T-helper 1 cell (primary cell): ENCODE measurements around the gene GRB10.
A peak's percentile ranks its signal among the peaks of the same experiment; 100 is the strongest.
"Not testable (repeated sequence)": the region's sequence is repeated elsewhere in the genome, so short reads cannot be mapped to it uniquely, and the experiment has no call there.

Experiments used
- DNase-seq, 5 donors: peaks; one replicate each; pipeline ENCODE4 v3.0.0-alpha.2; 2012 to 2020

GRB10 gene

DNA sequence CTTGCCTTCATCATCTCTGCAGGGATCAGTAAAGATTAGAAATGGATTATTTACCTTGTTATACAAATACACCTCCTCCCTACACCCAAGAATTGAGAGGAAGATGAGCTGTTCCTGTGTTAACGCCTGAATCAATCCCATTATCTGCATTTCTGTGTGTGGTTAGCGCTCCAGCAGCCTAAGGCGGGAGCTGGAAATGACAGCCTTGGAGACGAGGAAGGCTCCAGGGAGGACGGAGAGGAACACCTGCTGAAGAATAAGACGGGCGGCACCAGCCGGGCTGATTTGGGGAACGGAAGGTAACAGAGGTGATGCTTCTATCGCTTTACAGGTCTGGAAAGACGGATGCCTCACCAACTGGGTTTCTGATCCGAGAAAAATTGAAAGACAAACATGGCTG lies 183.3 kb downstream of the GRB10 start:
- DNase-seq, result no peak

DNA sequence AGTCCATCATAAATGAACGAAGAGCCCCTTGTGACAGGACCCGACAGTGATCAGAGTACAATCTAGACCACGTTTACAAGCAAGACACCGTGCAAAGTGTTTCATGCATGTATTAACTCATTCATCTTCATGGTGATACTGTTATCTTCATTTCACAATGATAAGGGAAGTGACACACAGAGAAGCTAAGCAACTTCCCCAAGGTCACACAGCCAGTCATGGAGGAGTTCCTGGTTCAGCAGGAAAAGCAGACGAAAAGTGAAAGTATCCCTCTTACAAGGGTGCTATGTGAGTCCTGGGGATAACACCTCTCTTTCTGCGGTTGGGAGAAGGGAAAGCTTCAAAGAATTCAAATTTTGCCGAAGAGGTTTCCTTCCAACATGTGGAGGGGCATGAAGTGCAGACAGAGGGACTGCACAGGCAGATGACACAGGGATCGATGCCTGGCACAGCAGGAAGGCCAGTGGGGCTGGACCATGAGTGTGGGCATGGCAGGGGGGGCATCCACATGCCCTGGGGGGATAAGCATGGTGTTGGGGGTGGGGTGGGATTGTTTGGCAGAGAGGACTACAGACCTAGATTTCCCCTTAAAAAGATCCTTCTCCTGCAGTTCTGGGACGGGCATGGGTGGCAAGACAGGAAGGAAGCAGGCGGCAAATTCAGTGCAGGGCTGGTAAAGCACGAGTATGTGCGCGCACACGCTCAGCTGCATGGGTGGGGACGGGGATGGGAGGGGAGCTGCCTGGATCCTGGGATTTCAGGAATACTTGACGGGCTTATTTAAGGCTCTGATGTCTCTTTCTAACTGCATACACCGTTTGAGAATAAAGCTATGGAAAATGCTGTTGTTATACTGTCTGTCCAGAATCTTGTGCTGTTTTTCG lies 184.0 kb downstream of the GRB10 start:
- no peak for DNase-seq

DNA sequence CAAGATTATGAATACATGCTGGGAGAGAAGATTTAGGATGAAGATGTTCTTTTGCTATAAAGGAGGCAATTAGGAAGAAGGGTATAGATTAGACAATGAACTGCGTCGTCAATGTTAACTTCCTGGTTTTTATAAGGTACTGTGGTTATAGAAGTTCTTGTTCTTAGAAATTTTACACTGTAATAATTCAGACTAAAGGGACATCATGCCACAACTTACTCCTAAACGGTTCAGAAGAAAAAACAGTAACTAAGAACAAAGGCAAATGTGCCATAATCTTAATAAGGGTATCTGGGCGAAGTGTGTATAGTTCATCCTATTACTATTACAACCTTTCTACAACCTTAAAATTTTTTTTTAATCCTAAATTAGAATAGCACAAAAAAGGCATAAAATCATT lies 186.2 kb downstream of the GRB10 start:
- no peak for DNase-seq

DNA sequence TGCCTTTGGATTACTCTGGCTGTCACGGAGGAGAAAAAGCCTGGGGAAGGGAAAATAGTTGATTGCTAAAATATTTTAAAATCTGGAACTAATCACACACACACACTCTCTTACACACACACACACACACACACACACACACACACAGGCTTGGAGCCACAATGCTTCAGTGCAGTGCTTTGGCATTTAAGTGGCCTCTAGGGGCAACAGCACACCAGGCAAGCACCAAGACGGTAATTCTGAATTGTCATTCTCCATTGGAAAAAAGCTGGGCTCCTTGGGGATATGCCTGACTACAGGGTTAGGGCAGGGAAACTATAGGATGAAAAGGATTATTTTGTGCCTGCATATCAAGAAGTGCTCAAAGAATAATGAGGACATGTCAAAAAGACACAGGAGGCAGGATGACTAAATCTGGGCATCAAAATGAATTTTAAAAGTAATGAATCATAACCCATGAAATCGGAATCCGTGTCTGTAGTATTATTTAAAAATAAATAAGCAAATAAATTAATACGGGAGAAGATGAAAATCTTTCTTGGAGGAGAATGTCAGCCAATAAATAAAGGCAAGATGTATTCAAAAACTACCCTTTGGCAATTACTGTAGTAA lies 187.1 kb downstream of the GRB10 start:
- peak in 2 of 5 donors; percentile 6 to 62 for DNase-seq

DNA sequence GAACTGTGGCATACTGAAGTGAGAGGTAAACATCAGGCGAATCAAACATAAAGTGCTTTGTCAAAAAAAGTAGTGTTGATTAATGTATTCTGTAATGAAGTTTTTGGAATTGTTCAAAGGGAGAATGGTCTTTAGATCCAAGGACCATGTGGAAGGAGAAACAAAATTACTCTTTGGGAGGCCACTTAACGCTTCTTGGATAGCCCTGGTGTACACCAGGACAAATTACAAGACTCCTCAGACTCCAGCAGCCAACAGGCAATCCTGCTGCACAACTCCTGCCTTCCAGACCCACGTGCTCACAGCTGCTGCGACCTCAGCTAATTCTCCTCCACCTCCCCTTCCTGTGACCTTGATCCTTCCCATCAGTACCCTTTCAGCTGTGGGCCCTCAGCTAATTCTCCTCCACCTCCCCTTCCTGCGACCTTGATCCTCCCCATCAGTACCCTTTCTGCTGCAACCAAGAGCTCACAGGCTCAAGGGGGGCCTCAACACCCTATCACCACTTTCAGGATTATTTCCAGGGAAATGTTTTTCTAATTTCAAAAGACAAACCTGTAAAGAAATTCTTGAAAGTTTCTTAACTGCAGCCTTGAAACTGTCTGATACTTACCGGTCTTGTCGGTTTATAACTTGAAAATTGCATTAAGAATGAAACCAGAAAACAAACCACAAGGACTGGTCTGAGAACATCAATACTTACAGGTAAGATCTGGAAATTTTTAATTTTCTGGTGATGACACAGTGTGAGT lies 187.8 kb downstream of the GRB10 start:
- peak in 1 of 5 donors; percentile 64 for DNase-seq

DNA sequence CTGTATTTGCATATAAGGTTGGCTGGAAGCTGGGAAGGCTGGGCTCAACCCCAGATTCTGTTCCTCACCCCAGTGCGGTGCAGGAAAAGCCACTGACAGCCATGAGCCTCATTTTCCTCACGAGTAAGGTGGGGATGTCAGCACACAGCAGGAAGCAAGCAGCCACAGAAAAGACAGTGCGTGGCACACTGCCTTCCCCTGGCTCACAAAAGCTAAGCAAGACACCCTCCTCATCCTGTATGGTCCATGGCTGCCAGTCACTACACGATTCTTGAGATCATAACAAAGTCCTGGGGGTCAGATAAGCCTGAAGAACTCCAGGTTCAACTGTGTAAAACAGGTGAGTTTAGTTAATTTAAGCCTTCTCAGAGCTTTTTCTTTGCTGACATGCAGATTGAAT lies 188.6 kb downstream of the GRB10 start:
- DNase-seq, result peak in 1 of 5 donors; percentile 37

DNA sequence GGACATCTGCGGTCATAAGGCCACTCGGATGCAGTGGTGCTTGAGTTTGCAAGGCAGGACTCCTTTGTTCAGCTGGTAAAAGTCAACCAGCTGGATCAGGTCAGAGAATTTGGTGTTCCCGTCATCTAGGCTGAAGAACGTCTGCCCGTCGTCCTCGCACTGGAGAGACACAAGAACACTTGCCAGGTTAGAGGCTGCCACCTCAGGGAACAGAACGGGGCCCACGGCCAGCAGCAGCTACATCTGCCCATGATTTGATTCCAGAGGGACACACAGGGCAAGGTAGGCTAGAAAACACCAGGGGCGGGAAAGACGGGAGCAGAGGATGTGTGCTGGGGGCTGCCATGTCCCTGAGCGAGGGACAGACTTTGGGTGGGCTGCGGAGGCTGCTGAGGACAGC lies 189.8 kb downstream of the GRB10 start:
- DNase-seq, result no peak

DNA sequence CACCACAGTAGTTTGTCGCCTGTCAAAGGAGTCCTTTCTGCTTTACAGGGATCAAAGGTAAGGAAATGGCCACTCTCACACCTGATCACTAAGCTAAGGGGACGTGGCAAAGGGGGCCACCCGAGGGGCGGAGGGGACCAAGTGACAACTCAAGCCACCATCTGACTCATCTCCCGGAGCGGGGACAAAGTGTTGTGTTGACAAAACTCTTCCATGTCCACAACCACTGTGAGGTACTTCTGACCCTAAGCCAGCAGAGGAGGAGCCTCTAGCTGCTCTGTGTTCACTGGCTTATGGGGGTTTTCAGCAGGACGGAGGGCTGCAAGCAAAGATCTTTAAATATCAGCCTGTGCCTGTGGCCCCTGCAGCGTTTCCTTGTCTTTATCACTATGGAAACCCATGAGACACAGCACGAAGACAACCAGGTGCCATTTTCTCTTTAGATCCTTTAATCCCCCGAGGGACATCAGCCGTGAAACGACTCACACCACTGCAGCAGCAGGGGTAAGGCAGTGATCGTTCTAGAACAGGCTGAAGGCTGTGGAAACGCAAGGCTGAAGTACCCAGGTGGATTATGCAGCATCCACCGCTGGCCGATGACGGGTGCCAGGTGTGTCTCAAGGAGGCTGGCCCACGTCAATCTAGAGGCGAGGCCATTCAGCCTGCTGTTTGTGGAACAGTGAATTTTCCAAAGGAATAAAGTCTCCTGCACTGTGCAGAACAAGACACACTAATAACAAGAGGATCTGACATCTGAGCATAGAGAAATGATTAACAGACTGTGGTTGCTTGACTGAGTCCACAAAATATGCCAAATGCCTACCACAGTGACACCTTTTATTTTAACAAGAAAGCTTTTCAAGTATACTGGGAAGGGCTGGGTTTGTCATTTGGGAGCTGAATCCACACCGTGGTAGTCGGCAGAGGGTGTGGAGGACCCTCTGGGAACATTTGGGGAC lies 190.9 kb downstream of the GRB10 start:
- DNase-seq, result no peak

DNA sequence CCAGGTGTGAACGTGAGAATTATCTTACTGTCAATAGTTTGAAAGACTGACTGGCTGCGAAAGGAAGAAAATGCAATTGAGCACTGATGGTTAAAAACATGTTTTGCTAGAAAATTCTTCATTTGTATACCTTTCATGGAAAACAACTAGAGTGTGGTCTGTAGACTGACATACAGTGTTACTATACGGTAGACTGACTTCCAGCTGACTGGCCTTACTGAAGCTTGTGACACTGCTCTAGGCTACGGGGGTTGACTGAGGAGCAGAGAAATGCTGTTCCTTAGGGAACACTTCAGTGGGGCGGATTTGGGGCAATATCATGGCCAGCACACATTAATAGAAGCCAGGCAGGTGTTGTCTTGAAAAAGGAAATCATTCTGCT lies 191.6 kb downstream of the GRB10 start:
- no peak for DNase-seq

DNA sequence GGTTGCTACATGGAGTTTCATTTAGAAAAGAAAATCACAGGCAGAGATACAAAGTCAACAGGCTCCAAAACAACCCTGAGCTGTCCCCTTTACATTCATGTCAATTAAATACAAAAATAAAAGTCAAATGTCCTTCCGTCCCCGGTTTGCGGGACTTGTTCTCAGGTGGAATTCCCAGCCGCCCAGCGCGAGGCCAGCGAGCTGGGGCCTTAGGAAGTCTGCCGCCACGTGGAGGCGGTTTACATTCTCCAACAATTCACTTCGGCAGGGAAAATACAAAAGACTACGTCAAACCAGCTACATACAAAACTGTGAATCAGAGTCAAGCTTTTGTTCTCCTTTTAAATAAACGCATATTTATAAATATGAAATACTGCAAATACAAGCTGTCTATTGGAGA lies 192.2 kb downstream of the GRB10 start:
- no peak for DNase-seq

DNA sequence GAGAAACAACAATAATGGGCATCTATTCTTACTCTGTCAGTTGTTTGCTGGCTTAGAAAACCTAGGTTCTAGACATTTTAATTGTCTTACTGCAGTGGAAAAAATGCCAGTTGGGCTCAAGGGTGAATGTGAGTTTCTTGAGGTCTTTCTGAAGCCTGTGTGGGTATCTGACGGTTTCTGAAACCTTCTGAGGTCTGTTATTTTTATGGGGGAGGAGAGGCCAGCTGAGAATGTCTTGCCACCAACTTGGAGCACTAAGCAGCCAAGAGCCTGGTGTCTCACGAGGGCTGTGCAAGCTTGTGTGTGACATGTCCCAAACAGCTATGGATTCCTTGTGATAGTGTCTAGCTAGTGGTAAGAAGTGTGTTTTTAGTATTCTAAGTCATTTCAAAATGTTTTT lies 193.3 kb downstream of the GRB10 start:
- DNase-seq, result no peak

DNA sequence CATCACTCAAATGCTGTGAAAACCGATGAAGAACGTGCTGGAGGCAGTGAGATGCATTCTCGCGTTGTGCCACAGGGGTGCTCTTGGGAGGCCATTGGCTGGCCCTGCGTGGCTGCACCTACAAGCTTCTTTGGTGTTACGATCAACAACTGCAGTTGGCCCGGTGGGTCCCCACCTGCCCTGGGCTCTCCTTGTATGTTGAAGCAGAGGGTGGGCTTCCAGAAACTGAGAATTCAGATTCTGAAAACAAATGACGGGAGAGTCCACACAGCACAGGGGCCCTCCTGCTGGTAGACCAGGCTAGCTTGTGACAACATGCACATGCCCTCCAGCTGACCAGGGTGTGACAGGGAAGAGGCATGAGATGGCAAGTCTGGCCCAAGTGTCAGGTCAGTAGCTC lies 193.8 kb downstream of the GRB10 start:
- no peak for DNase-seq

DNA sequence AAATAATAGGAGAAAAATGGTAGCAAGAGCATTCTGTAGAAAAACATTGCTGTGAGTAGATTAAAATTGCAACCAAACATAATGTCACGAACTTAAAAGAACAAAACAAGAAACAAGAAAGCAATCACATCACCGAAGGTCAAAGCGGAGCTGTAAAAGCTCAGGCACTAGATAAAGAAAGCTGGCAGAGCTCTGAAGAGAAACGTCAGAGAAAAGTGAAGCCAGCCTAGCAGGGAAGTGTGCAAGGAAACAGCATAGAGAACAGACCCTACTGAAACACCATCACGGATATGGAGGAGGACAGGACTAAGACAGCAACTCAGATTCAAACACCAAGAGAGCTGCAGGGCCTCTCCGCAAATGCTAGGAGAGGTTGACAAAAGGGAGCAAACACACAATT lies 195.0 kb downstream of the GRB10 start:
- no peak for DNase-seq

DNA sequence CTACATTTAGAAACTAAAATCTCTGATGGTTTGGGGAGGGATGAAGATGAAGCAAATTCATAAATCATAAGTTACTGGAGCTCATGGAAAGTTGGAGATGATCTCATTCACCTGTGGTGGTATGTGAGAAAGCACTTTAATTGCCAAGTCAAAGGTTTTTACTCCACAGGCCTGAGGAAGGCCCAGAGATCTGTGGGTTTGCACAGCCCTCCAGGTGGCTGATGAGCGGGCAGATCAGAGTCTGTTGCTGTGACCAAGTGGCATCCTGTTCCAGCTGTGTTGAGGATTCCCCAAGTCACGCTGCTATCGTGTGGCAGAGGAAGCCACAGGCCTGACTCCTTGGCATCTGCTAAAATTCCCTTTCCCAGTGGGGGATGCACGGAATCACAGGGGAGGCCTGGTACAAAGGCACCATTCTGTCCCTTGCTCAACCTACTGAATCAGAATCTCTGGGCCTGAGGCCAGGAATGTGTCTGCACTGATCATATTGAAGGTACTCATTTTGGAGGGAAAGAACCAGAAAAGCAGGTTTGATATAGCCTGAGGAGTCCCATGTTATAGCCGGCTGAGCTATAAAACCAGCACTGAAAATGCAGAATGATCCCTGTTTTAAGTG lies 197.8 kb downstream of the GRB10 start:
- DNase-seq, result no peak

DNA sequence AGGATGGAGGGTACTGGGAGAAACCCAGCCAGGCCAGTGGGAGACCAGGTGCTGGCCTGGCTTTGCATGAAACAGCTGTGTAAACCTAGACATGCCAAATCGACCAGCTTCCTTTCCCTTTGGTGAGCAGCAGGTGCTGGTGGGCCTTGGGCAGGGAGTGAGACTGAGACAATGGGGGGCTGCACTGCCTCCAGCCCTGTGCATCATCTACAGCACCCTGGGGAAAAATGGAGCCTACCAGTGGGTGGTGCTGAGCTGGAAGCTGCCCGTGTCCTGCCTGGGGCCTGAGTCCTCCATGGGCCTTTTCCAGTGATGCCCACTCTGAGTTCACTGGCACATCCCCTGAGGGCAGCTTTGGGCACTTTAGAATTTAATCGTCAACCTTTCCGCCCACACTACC lies 198.3 kb downstream of the GRB10 start:
- DNase-seq, result no peak

DNA sequence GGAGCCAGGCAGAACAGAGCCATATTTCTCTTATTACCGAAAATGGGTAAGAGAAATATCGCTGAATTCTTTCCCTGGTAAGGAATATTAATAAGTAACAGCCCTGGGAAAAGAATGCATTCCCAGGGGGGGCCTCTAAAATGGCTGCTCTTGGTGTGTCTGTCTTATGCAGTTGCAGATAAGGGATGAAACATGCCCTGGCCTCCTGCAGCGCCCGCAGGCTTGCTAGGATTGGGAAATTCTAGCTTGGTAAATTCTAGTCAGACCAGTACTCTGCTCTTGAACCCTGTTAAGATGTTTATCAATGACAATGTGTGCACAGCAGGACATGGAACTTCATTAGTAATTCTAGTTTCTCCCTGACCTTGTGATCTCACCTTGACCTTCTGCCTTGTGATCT lies 199.4 kb downstream of the GRB10 start:
- not testable (repeated sequence) for DNase-seq

DNA sequence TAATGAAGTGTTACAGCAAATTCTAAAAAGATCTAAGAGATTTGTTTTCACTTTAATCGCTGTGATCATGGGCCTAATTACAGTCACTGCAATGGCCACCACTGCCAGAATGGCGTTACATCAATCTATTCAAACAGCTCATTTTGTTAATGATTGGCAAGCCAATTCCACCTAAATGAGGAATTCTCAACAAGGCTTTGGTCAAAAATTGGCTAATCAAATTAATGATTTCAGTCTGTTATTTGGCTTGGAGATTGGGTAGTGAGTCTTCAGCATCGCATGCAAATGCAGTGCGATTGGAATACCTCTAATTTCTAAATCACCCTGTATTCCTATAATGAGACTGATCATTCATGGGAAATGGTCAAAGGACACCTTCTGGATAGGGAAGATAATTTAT lies 200.4 kb downstream of the GRB10 start:
- DNase-seq, result not testable (repeated sequence)

DNA sequence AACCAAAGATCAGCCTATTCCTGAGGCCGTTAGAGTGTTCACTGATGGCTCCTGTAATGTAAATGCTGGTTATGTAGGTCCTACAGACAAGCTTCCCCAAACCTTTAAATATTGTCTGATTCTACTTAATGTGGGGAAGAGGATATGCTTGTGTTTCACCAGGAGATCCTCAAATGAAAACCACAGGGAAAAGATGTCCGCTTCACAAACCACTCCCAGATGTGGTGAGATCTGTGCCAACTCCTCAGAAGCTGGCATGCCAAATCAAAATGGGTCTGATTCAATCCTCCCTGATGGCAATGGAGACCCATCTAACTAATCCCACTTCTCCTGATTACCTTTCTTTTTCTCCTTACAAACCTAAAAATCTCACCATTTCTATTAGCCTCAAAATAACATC lies 202.0 kb downstream of the GRB10 start:
- not testable (repeated sequence) for DNase-seq

DNA sequence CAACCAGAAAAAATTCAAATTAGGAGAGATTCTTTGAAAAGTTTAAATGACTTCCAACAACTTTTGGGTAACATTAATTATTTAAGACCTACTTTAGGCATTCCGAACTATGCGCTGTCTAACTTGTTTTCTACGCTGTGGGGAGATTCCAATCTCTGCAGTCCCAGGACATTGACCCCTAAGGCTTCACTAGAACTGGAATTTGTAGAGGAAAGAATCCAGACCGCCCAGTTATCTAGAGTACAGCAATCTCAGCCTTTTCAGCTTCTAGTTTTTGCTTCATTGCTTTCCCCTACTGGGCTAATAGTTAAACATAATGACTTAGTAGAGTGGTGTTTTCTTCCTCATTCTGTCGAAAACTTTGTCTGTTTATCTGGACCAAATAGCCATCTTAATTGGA lies 202.6 kb downstream of the GRB10 start:
- no peak for DNase-seq

DNA sequence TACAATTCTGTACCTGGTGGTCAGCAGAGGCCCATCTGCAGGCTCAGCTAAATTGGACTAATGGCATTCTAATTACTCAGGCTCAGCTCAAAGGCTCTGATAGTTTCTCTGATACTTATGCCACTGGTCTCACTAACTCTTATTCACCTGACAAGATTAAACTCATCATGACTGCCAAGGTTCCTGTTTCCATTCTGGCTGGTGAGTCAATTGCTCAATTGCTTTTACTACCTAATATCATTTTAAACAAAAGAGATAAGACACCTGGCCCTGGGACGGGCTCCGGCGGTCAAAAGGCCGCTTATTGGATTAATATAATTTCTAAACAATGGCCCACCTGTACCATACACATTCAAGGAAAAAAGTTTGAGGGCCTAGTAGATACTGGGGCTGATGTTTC lies 204.6 kb downstream of the GRB10 start:
- not testable (repeated sequence) for DNase-seq

DNA sequence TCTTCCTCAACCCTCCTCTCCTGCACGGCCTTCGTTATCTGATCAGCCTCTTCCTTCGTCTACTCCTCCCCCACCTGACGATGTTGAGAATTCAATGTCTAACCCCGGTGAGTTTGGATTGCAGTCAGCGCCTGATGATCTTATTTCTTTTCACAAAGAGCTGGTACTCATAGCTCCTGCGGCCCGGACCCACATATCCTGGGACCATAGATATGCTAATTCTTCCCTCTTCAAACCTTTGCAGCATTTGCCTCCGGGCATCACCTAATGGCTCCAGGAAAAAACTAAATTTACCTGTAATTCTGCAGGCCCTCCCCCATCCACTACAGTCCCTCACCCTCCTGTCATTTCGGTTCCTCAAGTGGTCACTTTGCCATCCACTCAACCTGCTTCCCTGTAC lies 205.1 kb downstream of the GRB10 start:
- DNase-seq, result no peak

DNA sequence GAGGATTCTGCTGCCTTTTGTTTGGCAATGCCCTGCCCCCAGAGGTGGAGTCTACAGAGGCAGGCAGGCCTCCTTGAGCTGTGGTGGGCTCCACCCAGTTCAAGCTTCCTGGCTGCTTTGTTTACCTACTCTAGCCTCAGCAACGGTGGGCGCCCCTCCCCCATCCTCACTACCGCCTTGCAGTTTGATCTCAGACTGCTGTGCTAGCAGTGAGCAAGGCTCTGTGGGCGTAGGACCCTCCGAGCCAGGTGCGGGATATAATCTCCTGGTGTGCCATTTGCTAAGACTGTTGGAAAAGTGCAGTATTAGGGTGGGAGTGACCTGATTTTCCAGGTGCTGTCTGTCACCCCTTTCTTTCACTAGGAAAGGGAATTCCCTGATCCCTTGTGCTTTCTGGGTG lies 206.3 kb downstream of the GRB10 start:
- DNase-seq, result not testable (repeated sequence)
